ACHN (cell line): ENCODE measurements around the gene WDR12.
A peak's percentile ranks its signal among the peaks of the same experiment; 100 is the strongest.
"Not testable (repeated sequence)": the region's sequence is repeated elsewhere in the genome, so short reads cannot be mapped to it uniquely, and the experiment has no call there.

ENCODE experiments used
- DNase-seq: peaks from one replicate; pipeline ENCODE4 v3.0.0-alpha.2; 2015
- in situ Hi-C: cut with HindIII; loops from 2 replicates; pipeline ENCODE4 v1.10.0; 2017; ENCODE audit warnings: low sequenced_read_pairs, low pct_ligation_motif_present, low pct_unique_long_range_greater_than_20kb

The WDR12 gene

DNA sequence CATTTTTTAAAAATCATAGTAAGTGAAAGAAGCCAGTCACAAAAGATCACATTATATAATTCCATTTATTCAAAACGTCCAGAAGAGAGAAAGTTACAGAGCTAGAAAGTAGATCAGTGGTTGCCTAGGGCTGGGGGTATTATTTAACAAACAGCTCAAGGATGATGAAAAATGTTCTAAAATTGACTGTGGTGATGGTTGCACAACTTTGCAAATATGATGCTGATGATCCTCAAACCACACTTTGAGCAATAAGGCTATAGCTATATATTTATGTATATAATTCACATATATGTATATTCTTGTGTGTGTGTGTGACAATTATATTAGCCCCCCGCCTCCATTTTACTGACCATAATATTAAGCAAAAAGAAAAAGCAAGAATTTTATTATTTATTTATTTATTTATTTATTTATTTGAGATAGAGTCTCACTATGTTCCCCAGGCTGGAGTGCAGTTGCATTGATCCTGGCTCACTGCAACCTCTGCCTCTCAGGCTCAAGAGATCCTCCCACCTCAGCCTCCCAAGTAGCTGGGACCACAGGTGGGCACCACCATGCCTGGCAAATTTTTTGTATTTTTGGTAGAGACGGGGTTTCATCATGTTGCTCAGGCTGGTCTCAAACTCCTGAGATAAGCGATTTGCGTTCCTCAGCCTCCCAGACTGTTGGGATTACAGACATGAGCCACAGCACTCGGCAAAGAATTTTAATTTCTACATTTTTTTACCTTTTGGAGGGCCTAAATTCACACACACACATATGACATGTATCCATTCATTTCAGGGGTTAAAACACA lies 1.9 kb downstream of the WDR12 start:
- DNase-seq = no peak
- in situ Hi-C loops = no loop called here

DNA sequence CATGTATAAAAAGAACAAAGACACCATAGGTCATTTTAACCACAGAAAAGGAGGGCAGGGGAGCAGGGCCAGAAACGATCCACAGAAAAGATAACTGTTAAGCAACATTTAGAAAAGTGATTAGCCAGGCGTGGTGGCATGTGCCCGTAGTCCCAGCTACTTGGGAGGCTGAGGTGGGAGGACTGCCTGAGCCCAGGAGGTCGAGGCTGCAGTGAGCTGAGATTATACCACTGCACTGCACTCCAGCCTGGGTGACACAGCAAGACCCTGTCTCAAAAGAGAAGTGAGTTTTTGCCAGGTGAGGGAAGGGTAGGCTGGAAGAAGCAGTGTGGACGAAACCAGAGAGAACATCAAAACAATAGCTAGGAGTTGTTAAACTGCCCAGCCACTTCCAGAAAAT lies 3.3 kb downstream of the WDR12 start:
- in situ Hi-C loops = no loop called here
- DNase-seq = no peak

DNA sequence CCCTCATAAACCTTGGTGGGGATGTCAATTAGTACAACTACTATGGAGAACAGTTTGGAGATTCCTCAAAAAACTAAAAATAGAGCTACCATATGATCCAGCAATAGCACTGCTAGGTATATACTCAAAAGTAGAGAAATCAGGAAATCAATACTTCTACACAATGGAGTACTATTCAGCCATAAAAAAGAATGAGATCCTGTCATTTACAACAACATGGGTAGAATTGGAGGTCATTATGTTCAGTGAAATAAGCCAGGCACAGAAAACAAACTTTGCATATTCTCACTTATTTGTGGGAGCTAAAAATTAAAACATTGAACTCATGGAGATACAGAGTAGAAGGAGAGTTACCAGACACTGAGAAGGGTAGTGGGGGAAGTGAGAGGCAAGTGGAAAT lies 6.0 kb downstream of the WDR12 start:
- in situ Hi-C loops = not testable (repeated sequence)

DNA sequence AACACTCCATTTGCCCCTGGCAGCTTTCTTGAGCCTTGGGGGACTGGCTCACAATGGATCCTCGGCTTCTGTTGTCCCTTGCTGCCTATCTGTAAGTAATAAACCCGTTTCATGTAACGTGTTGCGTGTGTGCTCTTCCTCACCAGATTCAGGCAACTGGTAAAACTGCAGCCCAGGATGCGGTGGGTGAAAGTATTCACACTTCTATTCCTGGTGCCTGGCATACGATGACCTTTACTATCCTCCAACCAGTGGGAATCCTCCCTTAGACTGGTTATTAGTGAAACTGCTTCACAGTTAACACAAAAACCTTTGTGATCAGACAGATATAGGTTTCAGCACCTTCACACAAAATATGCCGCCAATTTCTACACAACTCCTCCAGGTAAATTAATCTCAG lies 26.3 kb downstream of the WDR12 start:
- no peak for DNase-seq
- in situ Hi-C loops = no loop called here

More for the DNA sequence above, 6.0 kb downstream of the WDR12 start:
- not testable (repeated sequence) for DNase-seq

DNA sequence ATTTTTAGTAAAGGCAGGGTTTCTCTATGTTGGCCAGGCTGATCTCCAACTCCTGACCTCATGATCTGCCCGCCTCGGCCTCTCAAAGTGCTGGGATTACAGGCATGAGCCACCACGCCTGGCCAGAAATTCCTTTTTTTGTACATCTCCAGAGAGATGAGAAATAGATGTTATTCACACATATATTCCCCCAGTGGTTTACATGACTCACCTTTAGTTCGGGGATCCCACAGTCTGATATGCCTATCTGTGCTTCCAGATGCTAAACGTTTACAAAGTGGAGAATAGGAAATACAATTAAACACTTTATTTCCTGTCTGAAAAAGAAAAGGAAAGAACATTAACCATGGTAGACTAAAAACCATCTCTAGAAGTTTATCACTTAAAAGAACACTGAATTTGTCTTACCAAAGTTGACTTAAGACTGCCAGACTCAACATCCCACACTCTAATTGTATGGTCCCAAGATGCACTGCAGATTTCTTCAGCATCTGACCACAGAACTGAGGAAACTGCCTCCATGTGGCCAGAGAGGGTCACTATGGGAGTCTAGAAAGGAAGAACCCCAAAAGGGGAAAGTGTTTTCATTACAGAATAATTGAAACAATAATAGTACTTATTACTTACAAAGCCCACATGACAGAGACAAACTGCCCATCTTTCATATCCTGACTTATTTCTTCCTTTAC lies 27.3 kb downstream of the WDR12 start:
- in situ Hi-C loops = no loop called here
- no peak for DNase-seq

DNA sequence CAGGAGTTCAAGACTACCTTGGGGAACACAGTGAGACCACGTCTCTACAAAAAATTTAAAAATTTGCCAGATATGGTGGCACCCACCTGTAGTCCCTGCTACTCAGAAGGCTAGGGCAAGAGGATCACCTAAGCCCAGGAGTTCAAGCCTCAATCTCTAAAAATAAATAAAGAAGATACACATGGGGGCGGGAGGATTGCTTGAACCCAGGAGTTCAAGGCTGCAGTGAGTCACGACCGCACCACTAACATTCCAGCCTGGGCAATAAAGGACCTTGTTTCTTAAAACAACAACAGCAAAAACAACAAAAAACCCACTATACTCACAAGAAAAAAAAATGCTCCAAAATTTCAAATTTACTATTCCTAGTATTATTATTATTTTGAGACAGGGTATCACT lies 29.9 kb downstream of the WDR12 start:
- in situ Hi-C loops = no loop called here
- no peak for DNase-seq

DNA sequence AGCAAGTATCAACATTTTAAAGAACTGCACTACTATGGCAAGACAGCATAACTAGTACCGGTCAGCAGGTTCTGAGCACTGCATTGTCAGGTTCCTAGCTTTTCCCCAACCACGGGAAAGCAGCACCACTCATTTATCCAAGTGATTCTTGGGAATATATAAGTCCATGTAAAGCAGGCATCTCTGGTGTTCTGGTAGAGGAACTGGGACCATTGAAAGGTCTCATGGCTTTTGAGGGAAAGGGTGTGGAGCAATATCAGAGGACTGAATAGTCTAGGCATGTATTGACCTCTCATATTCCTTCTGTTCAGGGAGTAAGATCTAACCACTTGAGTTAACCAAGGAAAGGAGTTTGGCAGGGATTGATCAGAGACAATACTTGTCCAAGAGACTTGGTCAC lies 33.8 kb downstream of the WDR12 start:
- no peak for DNase-seq
- in situ Hi-C loops = no loop called here

DNA sequence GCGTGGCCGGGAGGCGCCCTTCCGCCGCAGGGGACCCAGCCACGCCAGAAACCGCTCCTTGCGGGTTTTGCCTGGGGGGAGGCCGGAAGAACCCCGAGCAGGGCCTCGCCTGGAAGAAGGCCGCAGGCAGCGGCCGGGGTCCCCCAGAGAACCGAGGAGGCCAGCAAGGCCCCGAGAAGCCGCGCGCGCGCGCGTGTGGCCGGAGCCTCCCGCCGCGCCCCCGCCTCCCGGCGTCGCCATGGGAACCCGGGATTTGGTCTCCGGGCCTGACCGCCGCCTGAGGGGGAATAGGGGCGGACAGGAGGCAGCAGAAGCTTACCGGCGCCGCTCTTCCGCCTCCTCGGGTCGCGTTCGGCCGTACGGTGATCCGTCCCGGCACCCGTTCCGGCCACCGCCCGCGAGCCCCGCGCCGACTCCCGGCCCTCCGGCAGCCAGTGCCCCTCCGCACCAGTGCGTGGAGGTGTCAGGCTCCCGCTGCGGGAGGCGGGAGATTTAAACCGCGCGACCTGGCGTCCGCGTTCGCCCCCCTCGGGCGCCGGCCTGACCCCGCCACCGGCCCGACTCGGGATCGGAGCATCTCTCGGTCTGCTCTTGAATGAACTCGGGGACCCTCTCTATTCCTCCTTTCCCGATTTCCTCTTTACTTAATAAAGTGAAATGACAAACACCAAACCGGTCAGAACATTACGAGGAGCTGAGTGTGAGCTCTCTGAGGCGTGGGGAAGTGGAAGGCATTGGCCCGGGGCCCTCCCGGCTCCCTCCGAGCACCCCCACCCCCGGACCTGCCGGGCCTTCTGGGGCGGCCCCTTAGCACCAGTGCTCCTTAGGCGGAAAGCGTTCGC lies 40.0 kb downstream of the WDR12 start, which contains the start of gene ICA1L:
TSS of gene ICA1L (minus strand) at position 467 of the 842 bp plus-strand sequence. CDS start 42,757 bp downstream, outside the sequence.
- in situ Hi-C loops = no loop called here
- DNase-seq = peak; percentile 72

DNA sequence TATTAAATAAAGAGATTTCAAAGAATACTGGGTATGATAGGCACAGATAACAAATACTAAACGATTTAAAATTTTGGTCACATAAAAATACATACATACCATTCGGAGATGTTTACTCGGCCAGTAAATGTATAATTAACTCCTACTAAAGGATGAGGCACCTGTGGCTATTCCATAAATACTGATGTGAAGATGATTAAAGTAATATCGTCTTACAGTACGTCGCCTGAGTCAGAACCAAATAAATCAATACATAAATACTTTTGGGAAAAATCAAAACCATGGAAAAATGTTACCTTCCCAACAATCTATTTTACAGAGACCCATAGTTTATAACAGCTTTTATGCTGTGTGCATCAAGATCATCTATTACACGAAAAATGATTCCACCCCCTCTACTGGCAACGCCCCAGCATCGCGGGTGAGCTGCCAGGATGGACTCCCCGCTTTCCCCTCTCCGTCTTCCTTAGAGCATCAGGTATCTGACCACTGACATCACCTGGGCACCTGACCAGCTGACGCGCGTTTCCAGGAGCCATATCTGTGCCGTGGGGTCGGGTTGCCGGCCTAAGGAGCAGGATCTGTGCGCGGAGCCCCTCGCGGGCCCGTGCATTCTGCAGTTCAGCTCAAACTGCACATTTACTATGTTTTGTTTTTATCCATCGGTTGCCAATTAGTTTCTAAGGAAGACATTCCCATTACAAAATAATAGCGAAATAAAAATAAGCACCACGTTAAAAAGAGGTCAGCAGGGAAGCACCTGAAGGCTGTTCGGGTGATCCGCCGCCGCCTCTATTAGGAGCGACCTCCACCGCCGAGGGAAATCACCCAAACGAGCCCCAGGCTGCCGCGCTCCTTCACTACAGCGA lies 40.8 kb downstream of the WDR12 start:
- DNase-seq = peak; percentile 79
- in situ Hi-C loops = no loop called here

DNA sequence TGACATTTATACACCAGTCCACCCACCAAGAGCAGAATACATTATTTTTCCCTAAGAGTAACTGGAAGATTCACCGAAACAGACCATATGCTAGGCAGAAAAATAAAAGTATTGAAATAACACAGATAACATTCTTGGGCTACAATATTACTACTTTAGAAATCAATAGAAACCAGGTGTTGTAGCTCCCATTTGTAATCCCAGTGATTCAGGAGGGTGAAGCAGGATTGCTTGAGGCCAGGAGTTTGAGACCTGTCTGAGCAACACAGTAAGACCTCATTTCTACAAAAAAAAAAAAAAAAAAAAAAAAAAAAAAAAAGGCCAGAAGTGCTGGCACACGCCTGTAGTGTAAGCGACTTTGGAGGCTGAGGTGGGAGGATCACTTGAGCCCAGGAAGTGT lies 49.5 kb downstream of the WDR12 start:
- in situ Hi-C loops = no loop called here
- DNase-seq = no peak

DNA sequence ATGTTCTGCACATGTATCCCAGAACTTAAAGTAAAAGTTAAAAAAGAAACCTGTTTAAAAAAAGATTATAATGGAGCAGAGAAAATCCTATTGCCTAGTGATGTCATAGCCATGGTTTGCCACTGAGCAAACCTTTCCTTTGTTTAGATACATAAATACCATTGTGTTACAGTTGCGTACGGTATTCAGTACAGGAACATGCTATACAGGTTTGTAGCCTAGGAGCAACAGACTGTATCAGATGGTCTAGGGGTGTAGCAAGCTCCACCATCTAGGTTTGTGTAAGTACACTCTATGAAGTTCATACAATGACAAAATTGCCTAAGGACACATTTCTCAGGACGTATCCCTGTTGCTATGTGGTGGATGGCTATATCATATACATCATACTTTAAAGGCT lies 52.9 kb downstream of the WDR12 start:
- DNase-seq = no peak
- in situ Hi-C loops = no loop called here

DNA sequence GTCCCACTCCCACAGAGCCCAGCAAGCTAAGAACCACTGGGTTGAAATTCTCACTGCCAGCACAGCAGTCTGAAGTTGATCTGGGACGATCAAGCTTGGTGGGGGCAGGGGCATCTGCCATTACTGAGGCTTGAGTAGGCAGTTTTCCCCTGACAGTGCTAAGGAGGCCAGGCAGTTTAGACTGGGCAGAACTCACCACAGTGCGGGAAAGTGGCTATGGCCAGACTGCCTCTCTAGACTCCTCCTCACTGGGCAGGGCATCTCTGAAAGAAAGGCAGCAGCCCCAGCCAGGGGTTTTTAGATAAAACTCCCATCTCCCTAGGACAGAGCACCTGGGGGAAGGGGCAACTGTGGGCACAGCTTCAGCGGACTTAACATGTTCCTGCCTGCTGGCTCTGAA lies 62.1 kb downstream of the WDR12 start:
- DNase-seq, in situ Hi-C loops: not testable (repeated sequence)

DNA sequence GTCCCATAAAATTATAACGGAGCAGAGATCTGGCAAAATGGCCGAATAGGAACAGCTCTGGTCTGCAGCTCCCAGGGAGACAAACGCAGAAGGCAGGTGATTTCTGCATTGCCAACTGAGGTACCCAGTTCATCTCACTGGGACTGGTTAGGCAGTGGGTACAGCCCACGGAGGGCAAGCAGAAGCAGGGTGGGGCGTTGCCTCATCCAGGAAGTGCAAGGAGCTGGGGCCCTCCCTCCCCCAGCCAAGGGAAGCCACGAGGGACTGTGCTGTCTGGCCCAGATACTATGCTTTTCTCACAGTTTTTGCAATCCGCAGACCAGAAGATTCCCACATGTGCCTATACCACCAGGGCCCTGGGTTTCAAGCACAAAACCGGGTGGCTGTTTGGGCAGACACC lies 62.7 kb downstream of the WDR12 start:
- in situ Hi-C loops = no loop called here

DNA sequence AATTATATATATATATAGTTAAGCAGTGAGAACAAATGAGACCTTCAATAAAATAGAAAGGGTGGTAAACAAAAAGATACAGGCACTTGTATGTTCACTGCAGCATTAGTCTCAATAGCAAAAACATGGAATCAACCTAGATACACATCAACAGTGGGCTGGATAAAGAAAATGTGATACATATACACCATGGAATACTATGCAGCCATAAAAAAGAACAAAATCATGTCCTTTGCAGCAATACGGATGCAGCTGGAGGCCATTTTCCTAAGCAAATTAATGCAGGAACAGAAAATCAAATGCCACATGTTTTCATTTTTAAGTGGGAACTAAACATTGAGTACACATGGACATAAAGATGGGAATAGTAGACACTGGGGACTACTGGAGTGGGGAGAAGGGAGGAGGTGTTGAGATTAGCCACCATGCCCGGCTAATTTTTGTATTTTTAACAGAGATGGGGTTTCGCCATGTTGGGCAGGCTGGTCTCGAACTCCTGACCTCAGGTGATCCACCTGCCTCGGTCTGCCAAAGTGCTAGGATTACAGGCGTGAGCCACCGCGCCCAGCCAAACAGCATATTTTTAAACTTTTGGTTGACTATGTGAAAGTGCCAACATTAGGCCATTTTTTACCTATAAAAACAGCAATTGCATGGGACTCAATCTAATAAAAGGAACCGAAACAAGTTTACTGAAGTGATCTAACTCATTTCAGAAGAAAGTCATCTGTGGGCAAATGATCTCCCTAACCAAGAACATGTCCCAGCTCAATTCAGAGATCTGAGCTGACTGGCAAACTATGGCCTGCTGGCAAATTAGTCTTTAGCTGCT lies 63.6 kb downstream of the WDR12 start:
- DNase-seq = no peak
- in situ Hi-C loops = no loop called here

More for the DNA sequence above, 62.7 kb downstream of the WDR12 start:
- no peak for DNase-seq

DNA sequence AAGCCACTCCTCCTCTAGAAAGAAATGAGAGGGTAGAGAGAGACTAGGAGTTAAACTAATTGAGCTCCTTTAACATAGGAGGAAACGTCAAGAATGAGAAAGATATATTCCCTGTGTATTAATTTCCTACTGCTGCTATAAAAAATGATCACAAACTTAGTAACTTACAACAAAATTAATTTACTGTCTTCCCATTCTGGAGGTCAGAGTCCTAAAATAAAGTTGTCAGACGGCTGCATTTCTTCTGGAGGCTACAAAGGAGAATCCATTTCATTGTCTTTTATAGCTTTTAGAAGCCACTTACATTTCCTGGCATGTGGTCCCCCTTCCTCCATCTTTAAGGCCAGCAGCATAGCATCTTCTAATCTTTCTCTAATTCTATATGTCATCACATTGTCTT lies 66.8 kb downstream of the WDR12 start:
- no peak for DNase-seq
- in situ Hi-C loops = no loop called here

DNA sequence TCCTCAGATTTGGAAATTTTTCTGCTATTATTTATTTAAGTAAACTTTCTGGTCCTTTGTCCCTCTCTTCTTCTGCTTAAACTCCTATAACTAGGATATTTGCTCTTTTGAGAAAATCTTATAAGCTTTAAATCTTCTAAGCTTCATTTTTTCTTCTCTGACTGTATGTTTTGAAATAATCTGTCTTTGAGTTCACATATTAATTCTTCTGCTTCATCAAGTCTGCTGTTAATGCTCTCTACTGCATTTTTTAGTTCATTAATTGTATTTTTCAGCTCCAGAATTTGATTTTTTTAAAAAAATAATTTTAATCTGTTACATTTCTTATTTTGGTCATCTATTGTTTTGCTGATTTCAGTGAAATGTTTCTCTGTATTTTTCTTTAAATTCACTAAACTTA lies 68.8 kb downstream of the WDR12 start:
- no peak for DNase-seq
- in situ Hi-C loops = no loop called here

DNA sequence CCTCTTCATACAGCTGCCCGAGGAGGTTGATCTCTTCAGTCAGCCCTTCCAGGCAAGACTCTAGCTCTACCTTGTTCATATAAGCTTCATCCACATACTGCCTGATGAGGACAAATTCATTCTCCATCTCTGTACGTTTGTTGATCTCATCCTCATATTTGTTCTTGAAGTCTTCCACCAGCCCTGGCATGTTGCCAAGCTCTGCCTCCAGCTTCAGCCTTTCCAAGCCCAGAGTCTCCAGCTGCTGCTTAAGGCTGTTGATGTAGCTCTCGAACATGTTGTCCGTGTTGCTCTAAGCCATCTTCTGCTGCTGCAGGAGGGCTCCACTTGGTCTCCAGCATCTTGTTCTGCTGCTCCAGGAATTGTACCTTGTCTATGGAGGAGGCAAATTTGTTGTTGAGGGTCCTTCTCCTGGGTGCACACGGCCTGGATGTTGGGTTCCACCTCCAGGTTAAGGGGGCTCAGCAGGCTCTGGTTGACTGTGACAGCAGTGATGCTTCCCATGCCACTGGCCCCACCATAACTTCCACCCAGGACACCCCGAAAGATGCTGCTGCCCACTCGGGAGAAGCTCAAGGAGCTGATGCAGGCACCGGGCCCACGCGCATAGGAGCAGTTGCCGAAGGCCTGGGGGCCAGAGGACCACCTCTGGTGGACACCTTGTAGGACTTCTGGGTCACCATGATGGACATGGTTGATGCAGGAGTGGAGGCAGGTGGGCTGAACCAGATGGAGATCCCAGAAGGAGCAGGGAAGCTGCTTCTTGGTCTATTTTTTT lies 70.2 kb downstream of the WDR12 start:
- DNase-seq = no peak
- in situ Hi-C loops = no loop called here
